22Rv1 (cell line): ENCODE measurements around the gene TBC1D19.

Source experiments
- CTCF ChIP-seq: fragments of 450-650 bp; IDR thresholded peaks from 2 replicates; pipeline ENCODE4 v1.5.1; 2017; ENCODE audit warnings: mild to moderate bottlenecking
- ZFX ChIP-seq: fragments of 450-650 bp; IDR thresholded peaks from 2 replicates; pipeline ENCODE4 v1.6.1; 2017; ENCODE audit warnings: antibody characterized with exemption, borderline replicate concordance

GRCh38 chr4:26723216-26723615 lies 139.3 kb downstream of the TBC1D19 start:
- TF ChIP-seq CTCF = no peak
- no peak for TF ChIP-seq ZFX
